Left ventricle myocardium inferior (tissue), 1 donor: ENCODE data around the gene AGTPBP1. TPM values are rescaled to one million over a fixed set of nuclear protein-coding genes. Genes with fewer than 3 reads are reported as not detected.

Experiments
- DNase-seq: peaks from one replicate; pipeline ENCODE4 v3.0.0-alpha.2; 2020
- H3K27ac ChIP-seq: fragments of 200-600 bp; replicated peaks from 2 replicates; pipeline ENCODE4 v1.8.0; 2021
- H3K27me3 ChIP-seq: fragments of 200-600 bp; 2 replicates; pipeline ENCODE4 v1.8.0; 2021; ENCODE audit warnings: low read depth
- H3K36me3 ChIP-seq: fragments of 200-600 bp; 2 replicates; pipeline ENCODE4 v1.8.0; 2021
- H3K4me1 ChIP-seq: fragments of 200-600 bp; 2 replicates; pipeline ENCODE4 v1.8.0; 2021
- H3K4me3 ChIP-seq: fragments of 200-600 bp; 2 replicates; pipeline ENCODE4 v1.8.0; 2021; ENCODE audit warnings: mild to moderate bottlenecking, moderate library complexity
- H3K9me3 ChIP-seq: fragments of 200-600 bp; replicated peaks from 2 replicates; pipeline ENCODE4 v1.8.0; 2021
- CTCF ChIP-seq: fragments of 200-600 bp; IDR thresholded peaks from 2 replicates; pipeline ENCODE4 v1.8.0; 2021; ENCODE audit warnings: antibody characterized with exemption, mild to moderate bottlenecking, borderline replicate concordance
- intact Hi-C: fragments of 100-400 bp; cut with micrococcal nuclease; formaldehyde crosslinking; loops from one replicate; pipeline ENCODE4 v1.11.0; 2022
- total RNA-seq: library from RNA; stranded (reverse); fragmentation: NEBNext Ultra II Directional; extraction: Animal tissue kit (Norgen Biotek cat#: 25700); gene quantifications from one replicate; pipeline ENCODE4 v1.2.1, GENCODE V29; 2021
- donor health status: DM: no; HTN: yes; CAD: no; lungs with severe emphysema.

The AGTPBP1 gene
- total RNA-seq, 1 donor from 2014 or later, result 52.5 TPM

- no peak overlapping the region for H3K27ac ChIP-seq
- H3K4me1 ChIP-seq, result peaks cover 13% of the 10 kb centered on the region
- intact Hi-C loops, result no loop called here
- H3K36me3 ChIP-seq, result no peaks in the 10 kb centered on the region
- no peaks in the 10 kb centered on the region for H3K9me3 ChIP-seq
- TF ChIP-seq CTCF, result no peak
- H3K27me3 ChIP-seq, result peaks cover 13% of the 10 kb centered on the region
- no peak overlapping the region for H3K4me3 ChIP-seq
- no peak for DNase-seq
Observed at GRCh38 chr9:85746309-85746708, 4.6 kb upstream of the AGTPBP1 start.

DNA sequence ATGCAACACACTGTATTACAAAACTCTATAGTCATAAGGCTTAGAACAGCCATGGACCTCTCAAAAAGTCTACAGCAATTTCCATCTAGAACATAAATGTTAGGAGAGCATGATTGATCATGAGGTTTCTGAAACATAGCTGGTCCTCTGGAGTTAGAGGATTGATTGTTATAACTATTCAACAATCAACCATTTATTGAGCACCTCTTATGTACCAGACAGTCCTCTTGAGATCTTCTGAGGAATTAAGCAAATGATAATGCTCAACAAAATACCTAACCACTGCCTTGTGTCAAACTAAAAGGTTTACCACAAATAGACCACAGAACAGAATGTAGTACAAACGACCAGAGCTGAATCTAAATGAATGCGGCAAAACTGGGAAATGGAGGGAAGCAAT lies 3.4 kb upstream of the AGTPBP1 start:
- no peak for DNase-seq
- TF ChIP-seq CTCF, result no peak
- intact Hi-C loops, result no loop called here

DNA sequence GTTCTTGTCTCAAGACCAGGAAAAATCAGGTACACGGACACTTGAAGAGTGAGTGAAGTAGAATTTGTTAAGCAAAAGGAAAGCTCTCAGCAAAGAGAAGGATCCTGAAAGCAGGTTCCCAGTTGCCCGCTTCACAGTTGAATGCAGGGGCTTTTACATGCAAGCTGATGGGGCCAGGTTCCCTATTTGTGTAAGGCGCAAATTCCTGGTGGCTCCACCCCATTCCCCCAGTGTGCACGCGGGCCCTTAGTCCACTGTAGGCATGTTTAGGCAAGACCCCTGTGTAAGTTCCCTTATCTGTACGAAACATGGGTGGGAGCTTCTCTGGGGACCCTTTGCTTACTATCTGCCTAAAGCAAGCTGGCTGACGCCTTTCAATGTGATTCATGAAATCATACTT lies 2.7 kb upstream of the AGTPBP1 start:
- TF ChIP-seq CTCF, result no peak
- Histone ChIP-seq H3K4me3 (no peak overlapping the region), H3K9me3 (no peaks in the 10 kb centered on the region), H3K27ac (no peak overlapping the region), H3K27me3 (peaks cover 5% of the 10 kb centered on the region), H3K36me3 (no peaks in the 10 kb centered on the region), H3K4me1 (peaks cover 32% of the 10 kb centered on the region)
- DNase-seq, result no peak
- intact Hi-C loops, result no loop called here

More for the DNA sequence above, 3.4 kb upstream of the AGTPBP1 start:
- no peak overlapping the region for H3K27ac ChIP-seq
- no peak overlapping the region for H3K4me3 ChIP-seq
- H3K4me1 ChIP-seq, result peaks cover 24% of the 10 kb centered on the region
- H3K36me3 ChIP-seq, result no peaks in the 10 kb centered on the region
- H3K9me3 ChIP-seq, result no peaks in the 10 kb centered on the region
- H3K27me3 ChIP-seq, result peaks cover 12% of the 10 kb centered on the region

DNA sequence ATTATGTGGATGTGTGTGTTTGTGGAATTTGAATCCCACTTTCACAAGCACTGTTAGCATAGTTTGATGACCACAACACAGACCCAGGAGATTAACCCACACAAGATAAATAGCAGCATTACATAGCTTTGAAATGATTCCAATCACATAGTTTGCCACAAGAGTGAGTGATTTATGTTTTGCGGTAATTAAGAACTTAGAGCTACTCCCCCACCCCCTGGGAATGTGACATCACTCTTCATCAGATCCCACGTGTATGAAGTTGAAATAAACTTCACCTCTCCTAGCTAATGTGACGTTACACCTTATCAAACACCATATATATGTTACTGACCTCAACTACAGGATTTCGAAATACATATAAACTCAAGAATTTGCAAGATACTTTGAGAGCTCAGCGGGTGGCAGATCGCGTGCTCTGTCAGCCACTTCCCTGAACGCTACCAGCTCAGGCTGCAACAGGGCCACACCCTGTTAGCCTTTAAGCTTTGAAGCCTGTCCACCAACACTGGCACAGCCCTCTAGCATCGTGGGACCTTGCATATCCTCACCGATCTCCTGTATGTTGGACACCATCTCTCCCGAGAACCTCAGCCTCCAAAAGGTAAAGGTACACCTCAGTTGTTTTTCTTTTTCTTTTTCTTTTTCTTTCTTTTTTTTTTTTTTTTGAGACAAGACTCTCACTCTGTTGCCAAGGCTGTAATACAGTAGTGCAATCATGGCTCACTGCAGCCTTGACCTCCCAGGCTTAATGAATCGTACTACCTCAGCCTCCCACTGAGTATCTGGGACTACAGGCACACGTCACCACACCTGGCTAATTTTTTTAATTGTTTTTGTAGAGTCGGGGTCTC lies 1.7 kb upstream of the AGTPBP1 start:
- Histone ChIP-seq H3K9me3 (no peaks in the 10 kb centered on the region), H3K27ac (no peak overlapping the region), H3K36me3 (no peaks in the 10 kb centered on the region), H3K4me3 (no peak overlapping the region), H3K27me3 (no peaks in the 10 kb centered on the region), H3K4me1 (peaks cover 41% of the 10 kb centered on the region)
- intact Hi-C loops, result no loop called here
- no peak for TF ChIP-seq CTCF
- no peak for DNase-seq

- intact Hi-C loops, result no loop called here
- no peak for DNase-seq
Observed at GRCh38 chr9:85742597-85742936, 813 bp upstream of the AGTPBP1 start.

More at GRCh38 chr9:85742597-85742936, 813 bp upstream of the AGTPBP1 start:
- Histone ChIP-seq H3K27ac (peak overlapping the region; percentile 87), H3K4me3 (peak overlapping the region; percentile 89), H3K27me3 (no peaks in the 10 kb centered on the region), H3K36me3 (no peaks in the 10 kb centered on the region), H3K4me1 (peaks cover 47% of the 10 kb centered on the region), H3K9me3 (no peaks in the 10 kb centered on the region)
- no peak for TF ChIP-seq CTCF
